GM12872 (cell line): ENCODE measurements around the gene RBM38.

Experiments used
- CTCF ChIP-seq: IDR thresholded peaks from 3 replicates; pipeline ENCODE4 v1.5.1; 2011; ENCODE audit warnings: low read depth, mild to moderate bottlenecking, low read length, moderate library complexity; ENCODE audit not compliant: insufficient read depth

Gene RBM38

GRCh38 chr20:57449398-57450354 lies 58.5 kb downstream of the RBM38 start:
- no peak for TF ChIP-seq CTCF

DNA sequence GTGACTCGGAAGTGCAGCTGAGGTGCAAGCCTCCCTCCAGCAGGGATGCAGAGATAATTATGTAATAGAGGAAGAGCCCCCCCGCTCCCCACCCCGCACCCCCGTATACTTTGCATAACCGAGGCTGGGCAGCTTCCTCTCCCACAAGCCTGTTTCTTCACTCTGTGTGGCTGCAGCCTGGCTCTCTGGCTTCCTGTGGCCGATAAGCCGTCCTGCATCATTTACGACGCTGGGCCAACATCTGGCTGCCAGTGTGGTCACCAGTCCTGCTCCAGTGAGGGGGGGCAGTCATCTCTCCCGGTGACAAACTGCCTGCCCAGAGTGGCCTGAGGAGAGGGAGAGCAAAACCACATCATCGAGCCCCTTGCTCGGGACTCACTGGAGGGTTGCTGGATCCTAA lies 59.2 kb downstream of the RBM38 start:
- TF ChIP-seq CTCF: no peak

GRCh38 chr20:57450931-57451330 lies 59.7 kb downstream of the RBM38 start:
- no peak for TF ChIP-seq CTCF

GRCh38 chr20:57451431-57451794 lies 60.2 kb downstream of the RBM38 start:
- TF ChIP-seq CTCF: no peak

DNA sequence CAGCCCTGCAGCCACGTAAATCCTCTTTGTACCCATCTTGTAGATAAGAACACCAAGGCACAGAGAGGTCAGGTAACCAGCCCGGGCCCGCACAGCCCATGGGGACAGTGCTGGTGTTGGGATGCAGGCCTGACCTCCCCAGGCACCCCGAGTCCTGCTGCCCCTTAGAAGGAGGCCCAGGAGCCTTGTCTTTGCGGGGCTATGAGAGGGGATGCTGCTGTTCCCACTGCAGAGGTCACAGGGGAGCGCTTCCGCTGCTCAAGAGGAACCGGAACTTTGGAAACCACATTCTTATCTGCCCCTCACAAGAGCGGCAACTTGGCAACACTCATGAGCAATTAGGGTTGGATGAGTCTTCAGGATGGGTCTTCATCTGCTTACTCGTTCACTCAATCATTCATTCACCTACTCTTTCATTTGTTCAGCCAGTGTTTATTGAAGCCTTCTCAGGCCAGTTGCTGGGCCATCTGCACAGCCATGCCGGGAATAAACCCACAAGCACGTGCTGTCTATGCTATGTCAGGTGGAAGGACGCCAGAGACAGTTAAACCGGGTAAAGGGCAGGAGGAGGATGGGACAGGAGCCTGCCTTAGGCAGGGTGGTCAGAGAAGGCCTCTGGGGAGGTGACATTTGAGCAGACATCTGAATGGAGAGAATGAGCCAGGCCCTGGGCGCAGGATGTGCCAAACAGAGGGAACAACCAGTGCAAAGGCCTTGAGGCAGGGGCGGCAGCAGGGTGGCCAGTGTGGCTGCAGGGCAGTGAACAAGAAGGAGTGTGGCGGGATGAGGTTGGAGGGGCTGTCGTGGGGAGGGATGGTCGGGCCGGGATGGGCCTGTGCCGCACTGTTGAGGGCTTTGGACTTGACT lies 60.8 kb downstream of the RBM38 start:
- TF ChIP-seq CTCF: no peak

DNA sequence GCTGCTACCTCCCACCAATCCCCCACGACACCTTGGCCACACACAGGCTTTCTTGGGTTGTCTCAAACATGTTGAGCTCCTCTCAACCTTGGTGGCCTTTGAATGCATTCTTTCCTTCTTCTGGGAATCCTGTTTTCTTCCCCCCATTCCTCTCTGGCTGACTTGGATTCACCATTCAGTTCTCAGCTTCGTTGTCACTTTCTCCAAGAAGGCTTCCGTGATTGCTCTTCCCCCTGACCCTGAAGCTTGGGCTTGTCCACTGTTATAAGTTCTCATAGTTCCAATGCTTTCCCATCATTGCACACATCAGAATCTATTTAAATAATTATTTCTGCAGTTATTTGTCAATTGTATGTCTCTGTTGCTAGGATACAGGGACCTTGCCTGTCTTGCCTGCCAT lies 64.2 kb downstream of the RBM38 start:
- TF ChIP-seq CTCF: no peak

DNA sequence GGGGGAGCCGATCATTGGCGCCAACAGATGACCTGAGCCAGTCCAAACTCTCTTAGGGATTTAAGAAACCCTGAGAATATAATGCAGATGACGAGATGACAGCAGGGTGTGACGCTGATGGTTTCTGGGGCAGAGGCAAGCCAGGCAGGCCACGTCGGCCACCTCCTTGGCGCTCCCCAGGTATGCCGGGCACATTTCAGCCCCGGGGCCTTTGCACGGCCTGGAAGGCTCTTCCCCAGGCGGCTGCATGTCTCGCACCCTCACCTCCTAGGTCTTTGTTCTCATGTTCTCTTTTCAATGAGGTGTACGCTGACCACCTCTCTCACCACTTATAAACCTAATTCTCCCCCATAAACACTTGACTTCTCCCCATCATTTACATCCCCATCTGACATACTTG lies 64.9 kb downstream of the RBM38 start:
- TF ChIP-seq CTCF: no peak
